Naive thymus-derived CD4-positive, alpha-beta T cell (primary cell): ENCODE measurements around the gene STYXL2. TPM values are rescaled to one million over a fixed set of nuclear protein-coding genes. Genes with fewer than 3 reads are reported as not detected.

ENCODE experiments used
- ATAC-seq: fragments of 150-1000 bp; cut with Tn5 transposase; 2 replicates; pipeline ENCODE4 v1.10.0; 2021; ENCODE audit warnings: mild to moderate bottlenecking, moderate library complexity
- CTCF ChIA-PET: fragments of 350-600 bp; sonication (Branson Sonifier 250); formaldehyde crosslinking; loops from one replicate; lab custom pipeline; 2021; ENCODE audit warnings: antibody characterized with exemption; lab: Charles Lee
- POLR2A ChIA-PET: fragments of 350-600 bp; sonication (Branson Sonifier 250); formaldehyde crosslinking; loops from one replicate; lab custom pipeline; 2021; ENCODE audit warnings: antibody characterized with exemption, inconsistent platforms; lab: Charles Lee
- DNase-seq, 9 donors: peaks; one replicate each; pipeline versions ENCODE4 v3.0.0 to v3.0.0-alpha.2; 2020 to 2022; ENCODE audit warnings: mixed read lengths in 1 of 9
- H3K27ac ChIP-seq: one replicate; pipeline ENCODE4 v1.7.0; 2013; ENCODE audit warnings: mild to moderate bottlenecking, low read depth, low read length, moderate library complexity
- H3K27me3 ChIP-seq, 2 donors: one replicate each; pipeline ENCODE4 v1.7.0; 2013; ENCODE audit warnings: low read length in 2 of 2, mild to moderate bottlenecking in 2 of 2, moderate library complexity in 2 of 2; ENCODE audit not compliant: control insufficient read depth in 2 of 2, insufficient read depth in 2 of 2
- H3K36me3 ChIP-seq, 3 experiments: 1 replicate in 2 of 3; 2 replicates in 1 of 3; pipeline ENCODE4 v1.7.0; 2013; ENCODE audit warnings: low read length in 3 of 3, mild to moderate bottlenecking in 3 of 3, moderate library complexity in 1 of 3; ENCODE audit not compliant: insufficient read depth in 3 of 3, control insufficient read depth in 2 of 3
- H3K4me1 ChIP-seq, 2 donors: one replicate each; pipeline ENCODE4 v1.7.0; 2013; ENCODE audit warnings: low read length in 2 of 2, mild to moderate bottlenecking in 2 of 2, moderate library complexity in 1 of 2; ENCODE audit not compliant: control insufficient read depth in 2 of 2, insufficient read depth in 2 of 2
- H3K4me3 ChIP-seq: 2 replicates; pipeline ENCODE4 v1.7.0; 2013; ENCODE audit warnings: mild to moderate bottlenecking, low read length
- H3K9me3 ChIP-seq, 3 experiments: 1 replicate in 2 of 3; 2 replicates in 1 of 3; pipeline ENCODE4 v1.7.0; 2013; ENCODE audit warnings: low read length in 3 of 3; ENCODE audit not compliant: control insufficient read depth in 2 of 3
- H3K27ac Mint-ChIP-seq, 9 donors: one replicate each; pipeline ENCODE4 v1.8.0; 2020 to 2022; ENCODE audit warnings: mixed read lengths in 9 of 9, mild to moderate bottlenecking in 8 of 9, moderate library complexity in 5 of 9, inconsistent platforms in 2 of 9
- H3K27me3 Mint-ChIP-seq, 5 donors: one replicate each; pipeline ENCODE4 v1.8.0; 2021 to 2022; ENCODE audit warnings: mixed read lengths in 5 of 5, mild to moderate bottlenecking in 1 of 5
- H3K36me3 Mint-ChIP-seq, 5 donors: one replicate each; pipeline ENCODE4 v1.8.0; 2020 to 2022; ENCODE audit warnings: mixed read lengths in 5 of 5, mild to moderate bottlenecking in 3 of 5, inconsistent platforms in 1 of 5
- H3K4me1 Mint-ChIP-seq, 7 donors: one replicate each; pipeline ENCODE4 v1.8.0; 2020 to 2022; ENCODE audit warnings: mixed read lengths in 7 of 7, mild to moderate bottlenecking in 3 of 7, inconsistent platforms in 1 of 7
- H3K4me3 Mint-ChIP-seq, 10 donors: one replicate each; pipeline ENCODE4 v1.8.0; 2020 to 2022; ENCODE audit warnings: mild to moderate bottlenecking in 10 of 10, mixed read lengths in 10 of 10, moderate library complexity in 6 of 10, inconsistent platforms in 2 of 10
- H3K9me3 Mint-ChIP-seq, 11 donors: one replicate each; pipeline ENCODE4 v1.8.0; 2020 to 2022; ENCODE audit warnings: mixed read lengths in 11 of 11, mild to moderate bottlenecking in 4 of 11, inconsistent platforms in 1 of 11, moderate library complexity in 1 of 11
- intact Hi-C, 2 donors: fragments of 100-400 bp; cut with micrococcal nuclease; formaldehyde crosslinking; loops; one replicate each; pipeline ENCODE4 v1.15.1; 2023
- polyA plus RNA-seq, 2 donors: library from polyadenylated mRNA; unstranded; fragments of 300-500 nt; fragmentation: Illumina TruSeq; gene quantifications; one replicate each; pipeline ENCODE4 v1.2.3, GENCODE V29; 2021
- total RNA-seq, 6 experiments: library from RNA in 5 of 6; stranded (reverse) in 5 of 6; gene quantifications; 1 replicate in 5 of 6; 2 replicates in 1 of 6; pipeline ENCODE4 v1.2.3 and lab custom pipeline; 2021 to 2026

The STYXL2 gene
- total and polyA plus RNA-seq, 7 experiments from 2014 or later, result not detected

- POLR2A ChIA-PET, result interaction anchor here (0.6 to 4.0 kb wide), 3 partner anchors 29 to 150 kb away, joined by 3 to 23 read pairs (median 6); partner anchors contain the start of gene GPA33
These were observed 32.8 kb upstream of the STYXL2 start for GRCh38 chr1:167061073-167061464.

GRCh38 chr1:167064621-167065020 is 29.3 kb upstream of the STYXL2 start:
- H3K4me3 Mint-ChIP-seq, result no peak overlapping the region
- intact Hi-C loops, result loop anchor here (5.0 to 10.0 kb wide), 5 partner anchors 343 to 580 kb away; no protein-coding TSS in a partner anchor
- Histone ChIP-seq H3K9me3 (no peaks in the 10 kb centered on the region), H3K4me3 (no peak overlapping the region), H3K4me1 (no peaks in the 10 kb centered on the region), H3K27me3 (no peaks in the 10 kb centered on the region), H3K36me3 (peaks cover 0 to 19% (median 0%) of the 10 kb centered on the region in 3 experiments), H3K27ac (no peak overlapping the region)
- H3K4me1 Mint-ChIP-seq, result peaks cover under 1 to 9% (median 5%) of the 10 kb centered on the region in 7 donors
- DNase-seq (no peak), ATAC-seq (no peak)
- H3K27ac Mint-ChIP-seq, result no peak overlapping the region
- POLR2A ChIA-PET, result no interaction called here
- H3K36me3 Mint-ChIP-seq, result peaks cover 0 to 40% (median 10%) of the 10 kb centered on the region in 5 donors
- no peaks in the 10 kb centered on the region for H3K9me3 Mint-ChIP-seq
- CTCF ChIA-PET, result interaction anchor here (0.9 to 12.3 kb wide), 5 partner anchors 54 to 156 kb away, joined by 3 to 354 read pairs (median 8); partner anchors contain the start of gene POU2F1
- H3K27me3 Mint-ChIP-seq, result no peaks in the 10 kb centered on the region

More at GRCh38 chr1:167061073-167061464, 32.8 kb upstream of the STYXL2 start:
- H3K27ac Mint-ChIP-seq, result peak overlapping the region in 2 of 9 donors; percentile 29 to 62
- no peak overlapping the region for H3K27ac ChIP-seq
- intact Hi-C loops, result loop anchor here in 1 of 2 donors (10.0 kb wide), 1 partner anchor 576 kb away; no protein-coding TSS in a partner anchor
- H3K27me3 Mint-ChIP-seq, result no peaks in the 10 kb centered on the region
- ATAC-seq (no peak), DNase-seq (no peak)
- H3K4me3 ChIP-seq, result no peak overlapping the region
- H3K9me3 Mint-ChIP-seq, result no peaks in the 10 kb centered on the region
- no peak overlapping the region for H3K4me3 Mint-ChIP-seq
- CTCF ChIA-PET, result interaction anchor here (0.6 to 12.3 kb wide), 19 partner anchors 13 to 478 kb away, joined by 3 to 354 read pairs (median 4); partner anchors contain the start of gene POU2F1
- peaks cover 0 to 24% (median 0%) of the 10 kb centered on the region in 5 donors for H3K36me3 Mint-ChIP-seq
- H3K4me1 Mint-ChIP-seq, result peaks cover 0 to 10% (median 6%) of the 10 kb centered on the region in 7 donors
- H3K27me3 ChIP-seq, result no peaks in the 10 kb centered on the region
- no peaks in the 10 kb centered on the region for H3K9me3 ChIP-seq
- H3K4me1 ChIP-seq, result peaks cover 0 to 4% of the 10 kb centered on the region in 2 donors
- H3K36me3 ChIP-seq, result peaks cover 0 to 16% (median 0%) of the 10 kb centered on the region in 3 experiments

- Histone ChIP-seq H3K9me3 (no peaks in the 10 kb centered on the region), H3K4me1 (no peaks in the 10 kb centered on the region), H3K27me3 (no peaks in the 10 kb centered on the region), H3K27ac (no peak overlapping the region), H3K4me3 (no peak overlapping the region), H3K36me3 (peaks cover 0 to 24% (median 0%) of the 10 kb centered on the region in 3 experiments)
- intact Hi-C loops, result loop anchor here (5.0 to 10.0 kb wide), 5 partner anchors 342 to 581 kb away; no protein-coding TSS in a partner anchor
- no peak overlapping the region for H3K4me3 Mint-ChIP-seq
- POLR2A ChIA-PET, result no interaction called here
- no peak overlapping the region for H3K27ac Mint-ChIP-seq
- CTCF ChIA-PET, result interaction anchor here (0.7 to 12.3 kb wide), 4 partner anchors 47 to 156 kb away, joined by 3 to 354 read pairs (median 38); partner anchors contain the start of gene POU2F1
- H3K27me3 Mint-ChIP-seq, result no peaks in the 10 kb centered on the region
- DNase-seq (no peak), ATAC-seq (no peak)
- H3K36me3 Mint-ChIP-seq, result peaks cover 0 to 43% (median 15%) of the 10 kb centered on the region in 5 donors
- peaks cover 0 to 9% (median 5%) of the 10 kb centered on the region in 7 donors for H3K4me1 Mint-ChIP-seq
- H3K9me3 Mint-ChIP-seq, result no peaks in the 10 kb centered on the region
These were observed 28.4 kb upstream of the STYXL2 start for GRCh38 chr1:167065471-167065870.

GRCh38 chr1:167066333-167067122 is 27.3 kb upstream of the STYXL2 start:
- H3K4me3 Mint-ChIP-seq, result peak overlapping the region in 4 of 10 donors; percentile 15 to 54 (median 37)
- H3K36me3 Mint-ChIP-seq, result peaks cover 0 to 45% (median 10%) of the 10 kb centered on the region in 5 donors
- peak; percentile 59 to 90 (median 78) for DNase-seq
- no peaks in the 10 kb centered on the region for H3K4me1 ChIP-seq
- peak overlapping the region in 1 of 9 donors; percentile 58 for H3K27ac Mint-ChIP-seq
- no peaks in the 10 kb centered on the region for H3K27me3 ChIP-seq
- no peak overlapping the region for H3K4me3 ChIP-seq
- H3K27me3 Mint-ChIP-seq, result no peaks in the 10 kb centered on the region
- no peaks in the 10 kb centered on the region for H3K9me3 Mint-ChIP-seq
- CTCF ChIA-PET, result interaction anchor here (0.6 to 6.6 kb wide), 11 partner anchors 18 to 515 kb away, joined by 3 to 67 read pairs (median 3); partner anchors contain the start of gene GPA33
- no peaks in the 10 kb centered on the region for H3K9me3 ChIP-seq
- H3K36me3 ChIP-seq, result peaks cover 0 to 24% (median 0%) of the 10 kb centered on the region in 3 experiments
- H3K27ac ChIP-seq, result no peak overlapping the region
- POLR2A ChIA-PET, result interaction anchor here (0.8 to 1.0 kb wide), 2 partner anchors 24 to 61 kb away, joined by 3 to 4 read pairs; partner anchors contain the start of gene GPA33
- intact Hi-C loops, result loop anchor here (1.0 to 10.0 kb wide), 17 partner anchors 24 to 582 kb away; partner anchors contain the start of genes POU2F1 (in 2 of the 2) and GPA33 (in 1 of the 2)
- ATAC-seq, result peak; percentile 95
- peaks cover 0 to 9% (median 5%) of the 10 kb centered on the region in 7 donors for H3K4me1 Mint-ChIP-seq

DNA sequence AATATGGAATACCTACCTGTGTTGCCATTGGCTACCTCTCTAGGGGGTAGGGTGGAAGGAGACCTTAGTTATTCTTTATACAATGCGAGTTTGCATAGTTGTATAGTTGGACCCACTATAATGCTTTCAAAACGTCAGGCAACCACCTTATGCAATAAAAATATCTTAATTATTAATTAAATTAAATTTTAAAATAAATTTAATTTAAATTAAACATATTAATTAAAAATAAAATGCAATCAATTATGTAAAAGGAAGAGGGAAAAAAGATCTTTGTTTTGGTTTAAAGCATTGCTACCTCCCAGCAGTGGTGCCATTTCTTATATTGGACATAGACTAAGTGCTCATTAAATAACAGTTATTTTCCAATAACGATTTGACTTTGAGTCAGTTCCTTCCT is 26.0 kb upstream of the STYXL2 start:
- H3K9me3 Mint-ChIP-seq, result no peaks in the 10 kb centered on the region
- ChIA-PET POLR2A (no interaction called here), CTCF (no interaction called here)
- peaks cover 0 to 9% (median 5%) of the 10 kb centered on the region in 7 donors for H3K4me1 Mint-ChIP-seq
- Histone ChIP-seq H3K9me3 (no peaks in the 10 kb centered on the region), H3K36me3 (peaks cover 0 to 17% (median 0%) of the 10 kb centered on the region in 3 experiments), H3K27me3 (no peaks in the 10 kb centered on the region), H3K4me3 (no peak overlapping the region), H3K27ac (no peak overlapping the region), H3K4me1 (no peaks in the 10 kb centered on the region)
- no peak overlapping the region for H3K4me3 Mint-ChIP-seq
- H3K27me3 Mint-ChIP-seq, result no peaks in the 10 kb centered on the region
- H3K27ac Mint-ChIP-seq, result no peak overlapping the region
- ATAC-seq (no peak), DNase-seq (no peak)
- intact Hi-C loops, result loop anchor here (2.0 to 10.0 kb wide), 10 partner anchors 153 to 583 kb away; partner anchors contain the start of gene POU2F1 (in 1 of the 2)
- peaks cover 0 to 43% (median 10%) of the 10 kb centered on the region in 5 donors for H3K36me3 Mint-ChIP-seq

DNA sequence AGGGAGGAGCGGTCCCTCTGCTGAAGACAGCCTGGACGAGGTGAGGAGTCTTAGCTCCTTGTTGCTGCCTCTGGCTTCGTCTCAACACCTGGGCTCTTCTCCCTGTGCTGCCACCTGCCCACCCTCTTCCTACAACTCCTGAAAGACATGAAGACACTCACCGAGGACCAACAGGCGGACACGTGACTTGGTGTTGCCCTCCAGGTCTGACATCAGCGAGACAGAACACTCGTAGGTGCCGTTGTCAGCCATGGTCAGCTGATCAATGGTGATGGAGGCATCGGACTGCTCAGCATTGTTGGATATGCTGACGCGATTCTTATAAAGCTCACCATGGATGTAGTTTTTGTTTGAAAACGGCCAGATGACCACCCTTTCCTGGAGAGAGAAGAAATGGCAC is 25.1 kb upstream of the STYXL2 start:
- no peaks in the 10 kb centered on the region for H3K27me3 Mint-ChIP-seq

More for the DNA sequence above, 25.1 kb upstream of the STYXL2 start:
- Mint-ChIP-seq H3K36me3 (peaks cover 0 to 44% (median 10%) of the 10 kb centered on the region in 5 donors), H3K4me3 (no peak overlapping the region), H3K9me3 (no peaks in the 10 kb centered on the region), H3K4me1 (peaks cover 0 to 9% (median 5%) of the 10 kb centered on the region in 7 donors), H3K27ac (peak overlapping the region in 3 of 9 donors; percentile 2 to 71 (median 57))
- Histone ChIP-seq H3K4me3 (no peak overlapping the region), H3K36me3 (peaks cover 0 to 11% (median 0%) of the 10 kb centered on the region in 3 experiments), H3K4me1 (no peaks in the 10 kb centered on the region), H3K27me3 (no peaks in the 10 kb centered on the region), H3K9me3 (no peaks in the 10 kb centered on the region), H3K27ac (no peak overlapping the region)
- DNase-seq (no peak), ATAC-seq (no peak)
- POLR2A ChIA-PET, result interaction anchor here (0.5 to 0.8 kb wide), 4 partner anchors 12 to 614 kb away, joined by 3 read pairs; no protein-coding TSS in a partner anchor
- intact Hi-C loops, result loop anchor here (5.0 to 10.0 kb wide), 5 partner anchors 339 to 584 kb away; no protein-coding TSS in a partner anchor
- CTCF ChIA-PET, result interaction anchor here (0.8 to 1.3 kb wide), 2 partner anchors 52 to 158 kb away, joined by 5 read pairs; no protein-coding TSS in a partner anchor
